ENCODE measurements around the gene OPRL1.

The OPRL1 gene

DNA sequence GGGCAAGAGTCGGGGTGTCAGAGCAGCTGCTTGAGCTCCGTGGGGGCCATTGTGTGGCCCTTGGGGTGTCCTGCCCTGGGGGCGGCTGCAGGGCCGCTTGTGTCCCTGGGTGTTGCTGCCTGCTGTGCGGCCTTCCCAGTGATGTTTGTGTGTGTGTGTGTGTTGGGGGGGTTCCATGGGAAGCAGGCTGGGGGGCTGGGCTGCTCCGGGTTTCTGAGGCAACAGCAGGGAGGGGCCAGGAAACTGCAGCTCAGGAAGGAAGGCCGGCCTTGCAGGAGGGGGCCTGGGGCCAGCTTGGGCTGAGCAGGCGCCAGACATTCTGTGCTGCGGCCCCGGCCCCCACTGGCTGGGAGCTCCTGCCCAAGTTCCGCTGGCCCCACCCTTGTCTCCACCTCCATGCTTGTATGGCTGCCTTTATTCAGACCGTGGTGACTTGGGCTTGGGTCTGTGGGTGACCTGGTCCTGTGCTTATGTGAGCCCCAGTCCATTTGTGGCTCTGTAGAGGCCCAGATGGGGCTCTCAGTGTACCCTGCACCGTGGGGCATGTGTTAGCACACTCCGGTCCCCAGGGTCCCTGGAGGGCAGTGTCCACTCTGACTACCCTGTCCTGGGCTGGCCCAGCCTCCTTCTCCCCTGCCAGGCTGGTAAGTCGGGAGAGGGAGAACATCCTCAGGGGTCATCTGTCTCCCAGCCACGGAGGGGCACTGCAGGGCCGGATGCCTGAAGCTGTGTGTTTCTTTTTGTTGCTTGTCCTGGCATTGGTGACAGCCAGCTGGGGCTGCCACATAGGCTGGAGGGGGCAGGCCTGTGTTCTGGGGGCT, 25.8 kb upstream of the OPRL1 start:
- ChIA-PET POLR2A (interaction anchor here (1.3 kb wide), 1 partner anchor 9 kb away, joined by 6 read pairs; the partner anchor contains the start of gene TCEA2), CTCF (interaction anchor here (0.9 to 3.1 kb wide), 8 partner anchors 8 to 516 kb away, joined by 3 to 24 read pairs (median 5); partner anchors contain the start of gene TCEA2)
- H3K4me3 ChIP-seq (ENCODE audit: low read depth, low read length): no peak overlapping the region
- TF ChIP-seq, protein P1, sequence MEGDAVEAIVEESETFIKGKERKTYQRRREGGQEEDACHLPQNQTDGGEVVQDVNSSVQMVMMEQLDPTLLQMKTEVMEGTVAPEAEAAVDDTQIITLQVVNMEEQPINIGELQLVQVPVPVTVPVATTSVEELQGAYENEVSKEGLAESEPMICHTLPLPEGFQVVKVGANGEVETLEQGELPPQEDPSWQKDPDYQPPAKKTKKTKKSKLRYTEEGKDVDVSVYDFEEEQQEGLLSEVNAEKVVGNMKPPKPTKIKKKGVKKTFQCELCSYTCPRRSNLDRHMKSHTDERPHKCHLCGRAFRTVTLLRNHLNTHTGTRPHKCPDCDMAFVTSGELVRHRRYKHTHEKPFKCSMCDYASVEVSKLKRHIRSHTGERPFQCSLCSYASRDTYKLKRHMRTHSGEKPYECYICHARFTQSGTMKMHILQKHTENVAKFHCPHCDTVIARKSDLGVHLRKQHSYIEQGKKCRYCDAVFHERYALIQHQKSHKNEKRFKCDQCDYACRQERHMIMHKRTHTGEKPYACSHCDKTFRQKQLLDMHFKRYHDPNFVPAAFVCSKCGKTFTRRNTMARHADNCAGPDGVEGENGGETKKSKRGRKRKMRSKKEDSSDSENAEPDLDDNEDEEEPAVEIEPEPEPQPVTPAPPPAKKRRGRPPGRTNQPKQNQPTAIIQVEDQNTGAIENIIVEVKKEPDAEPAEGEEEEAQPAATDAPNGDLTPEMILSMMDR (IDR thresholded peaks at IDR 0.05; ENCODE audit: insufficient read depth, low read length, missing control alignments): peak; percentile 46
- no peak for DNase-seq (ENCODE audit: low read depth, low spot score)

DNA sequence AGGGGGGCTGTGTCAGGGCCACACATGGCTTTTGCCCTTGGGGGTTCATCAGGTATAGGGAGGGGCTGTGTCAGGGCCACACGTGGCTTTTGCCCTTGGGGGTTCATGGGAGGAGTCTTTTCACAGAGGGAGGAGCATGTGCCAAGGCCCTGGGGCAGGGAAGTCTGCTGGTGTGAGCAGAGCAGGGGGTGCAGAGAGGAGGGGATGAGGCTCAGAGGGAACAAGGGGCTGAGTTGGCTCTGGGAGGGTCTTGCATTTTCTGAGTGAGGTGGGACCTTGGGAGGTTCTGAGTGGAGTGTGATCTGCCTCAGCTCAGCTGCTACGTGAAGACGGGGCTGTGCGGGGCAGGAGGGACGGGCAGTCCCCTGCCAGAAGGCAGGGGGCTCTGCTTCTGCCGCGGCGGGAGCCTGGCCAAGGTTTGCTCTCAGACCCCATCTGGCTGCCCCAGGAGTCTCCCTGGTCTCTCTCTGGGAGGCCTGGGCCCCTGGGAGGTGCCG, 24.4 kb upstream of the OPRL1 start:
- ChIA-PET POLR2A (interaction anchor here (1.3 kb wide), 1 partner anchor 7 kb away, joined by 6 read pairs; the partner anchor contains the start of gene TCEA2), CTCF (interaction anchor here (1.4 to 2.2 kb wide), 4 partner anchors 10 to 75 kb away, joined by 3 to 8 read pairs (median 6); partner anchors contain the start of genes PRPF6 and SAMD10)
- no peak for DNase-seq (ENCODE audit: low read depth, low spot score)
- TF ChIP-seq, protein P1 (IDR thresholded peaks at IDR 0.05; ENCODE audit: insufficient read depth, low read length, missing control alignments): no peak
- no peak overlapping the region for H3K4me3 ChIP-seq (ENCODE audit: low read depth, low read length)

DNA sequence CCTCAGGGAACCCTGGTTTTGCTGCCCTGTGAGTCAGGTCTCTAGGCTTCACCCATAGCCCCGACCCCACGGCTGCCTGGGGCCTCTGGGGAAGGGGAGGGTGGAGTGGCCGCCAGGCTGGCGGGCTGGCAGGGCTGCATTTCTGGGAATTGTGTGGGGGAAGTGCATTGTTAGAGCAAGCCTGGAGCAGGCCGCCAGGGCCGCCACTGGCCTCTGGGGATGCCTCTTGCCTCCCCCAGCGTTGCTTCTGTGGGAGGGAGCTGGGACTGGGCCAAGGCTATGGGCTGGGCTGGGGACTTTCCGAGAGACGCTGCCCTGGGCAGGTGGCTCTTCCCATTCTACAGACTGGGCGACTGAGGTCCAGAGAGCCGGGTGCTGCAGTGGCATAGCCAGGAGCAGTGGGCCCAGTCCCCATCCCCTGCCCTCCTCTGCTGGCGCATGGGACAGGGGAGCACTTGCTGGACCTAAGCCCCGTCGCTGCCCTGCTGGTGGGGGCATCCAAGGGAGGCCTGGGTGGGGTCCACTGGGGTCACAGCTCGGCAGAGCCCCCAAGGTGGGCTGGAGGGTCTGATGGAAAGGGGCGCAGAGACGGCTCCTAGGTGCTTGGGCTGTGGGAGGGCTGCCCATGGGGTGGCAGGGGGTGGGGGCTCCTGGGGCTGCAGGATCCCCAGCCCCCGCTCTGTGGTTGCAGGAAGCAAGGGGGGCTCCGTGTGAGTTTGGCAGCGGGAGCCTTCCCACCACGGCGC, 23.8 kb upstream of the OPRL1 start:
- DNase-seq (ENCODE audit: low read depth, low spot score): no peak
- POLR2A ChIA-PET: no interaction called here
- CTCF ChIA-PET: interaction anchor here (0.9 to 7.3 kb wide), 6 partner anchors 16 to 99 kb away, joined by 3 to 54 read pairs (median 4); partner anchors contain the start of genes PRPF6, SAMD10 and UCKL1
- no peak overlapping the region for H3K4me3 ChIP-seq (ENCODE audit: low read depth, low read length)
- TF ChIP-seq, protein P1 (IDR thresholded peaks at IDR 0.05; ENCODE audit: insufficient read depth, low read length, missing control alignments): no peak

DNA sequence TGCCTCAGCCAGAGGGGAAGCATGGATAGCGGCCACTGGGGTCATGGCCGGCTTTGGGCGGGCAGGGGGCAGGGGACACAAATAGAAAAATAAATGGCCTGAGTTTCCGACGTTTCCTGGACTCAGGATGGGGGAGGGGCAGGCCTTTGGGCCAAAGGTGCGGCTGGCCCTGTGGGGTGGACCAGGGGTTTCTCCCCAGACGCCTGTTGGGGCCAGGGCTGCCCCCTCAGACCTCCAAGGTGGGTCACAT, 23.3 kb upstream of the OPRL1 start:
- POLR2A ChIA-PET: no interaction called here
- H3K4me3 ChIP-seq (ENCODE audit: low read depth, low read length): no peak overlapping the region
- TF ChIP-seq, protein P1 (IDR thresholded peaks at IDR 0.05; ENCODE audit: insufficient read depth, low read length, missing control alignments): no peak
- CTCF ChIA-PET: interaction anchor here (0.9 to 7.3 kb wide), 6 partner anchors 16 to 100 kb away, joined by 3 to 54 read pairs (median 4); partner anchors contain the start of genes PRPF6, SAMD10 and UCKL1
- DNase-seq (ENCODE audit: low read depth, low spot score): no peak

DNA sequence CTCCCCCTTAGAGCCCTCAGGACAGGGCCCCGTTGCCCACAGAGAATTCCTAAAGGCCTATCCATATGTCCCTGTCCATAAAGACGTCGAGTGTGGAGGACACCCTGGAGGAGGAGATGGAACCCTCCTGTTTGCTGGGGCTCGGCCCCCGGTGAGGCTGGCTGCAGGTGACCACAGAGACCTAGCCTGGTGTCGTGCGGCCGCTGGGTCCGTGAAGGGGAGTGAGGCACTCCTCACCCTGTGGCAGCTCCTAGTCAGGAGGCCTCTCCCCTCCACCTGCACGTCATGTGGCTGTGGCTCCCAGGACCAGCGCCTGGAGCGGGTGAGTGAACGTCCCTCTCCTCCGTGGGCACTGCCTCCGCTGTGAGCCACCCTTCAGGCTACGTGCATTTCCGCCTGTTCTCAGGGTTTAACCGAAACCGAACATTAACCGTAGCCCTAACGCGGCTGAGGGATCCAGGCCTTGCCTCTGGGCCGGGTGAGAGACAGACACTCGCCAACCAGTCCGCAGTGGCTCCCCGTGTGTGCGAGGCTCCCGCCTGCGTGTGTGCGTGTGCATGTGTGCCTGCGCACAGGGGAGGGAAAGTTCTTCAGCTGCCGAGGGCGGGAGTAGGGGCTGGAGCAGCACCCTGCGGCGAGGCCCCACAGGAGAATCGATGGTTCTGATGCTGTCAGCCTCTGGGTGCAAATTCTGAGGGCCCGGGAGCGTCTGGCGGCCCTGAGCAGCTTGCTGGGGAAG, 22.8 kb upstream of the OPRL1 start:
- CTCF ChIA-PET: interaction anchor here (0.6 to 7.3 kb wide), 19 partner anchors 9 to 100 kb away, joined by 3 to 54 read pairs (median 4); partner anchors contain the start of genes LKAAEAR1, OPRL1, PRPF6 and RGS19
- H3K4me3 ChIP-seq (ENCODE audit: low read depth, low read length): no peak overlapping the region
- TF ChIP-seq, protein P1 (IDR thresholded peaks at IDR 0.05; ENCODE audit: insufficient read depth, low read length, missing control alignments): no peak
- no peak for DNase-seq (ENCODE audit: low read depth, low spot score)
- POLR2A ChIA-PET: no interaction called here
